ENCODE results near the gene GRID2.

GRID2 gene

DNA sequence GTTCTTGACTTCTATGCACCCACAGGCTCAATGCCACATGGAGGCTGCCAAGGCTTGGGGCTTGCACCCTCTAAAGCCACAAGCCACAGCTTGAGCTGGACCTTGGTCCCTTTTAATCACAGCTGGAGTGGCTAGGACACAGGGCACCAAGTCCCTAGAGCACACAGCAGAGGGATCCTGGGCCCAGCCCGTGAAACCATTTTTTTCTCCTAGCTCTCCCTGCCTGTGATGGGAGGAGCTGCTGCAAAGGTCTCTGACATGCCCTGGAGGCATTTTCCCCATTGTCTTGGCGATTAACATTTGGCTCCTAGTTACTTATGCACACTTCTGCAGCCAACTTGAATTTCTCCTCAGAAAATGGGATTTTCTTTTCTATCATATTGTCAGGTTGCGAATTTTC is 410.9 kb downstream of the GRID2 start:
- no peak for DNase-seq (ENCODE audit: low read depth)

DNA sequence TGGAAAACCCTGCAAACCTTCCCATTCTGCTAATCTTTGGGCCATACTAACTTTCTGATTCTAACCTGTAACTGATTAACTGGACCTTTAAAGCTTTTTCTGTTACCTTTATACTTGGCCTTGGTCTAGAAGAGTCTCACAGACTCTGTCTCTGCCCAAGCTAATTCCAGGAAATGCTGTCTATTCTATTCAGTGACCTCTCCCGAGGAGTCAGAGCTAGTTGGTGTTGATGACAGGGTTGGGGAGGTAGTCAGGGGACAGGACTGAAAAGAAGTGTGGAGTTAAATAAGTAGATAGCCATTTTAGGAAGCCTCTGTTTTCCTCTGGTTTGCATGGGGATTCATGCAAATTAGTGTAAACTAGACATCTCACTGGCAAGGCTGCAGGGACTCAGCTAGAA is 429.5 kb downstream of the GRID2 start:
- DNase-seq (ENCODE audit: low read depth): no peak

DNA sequence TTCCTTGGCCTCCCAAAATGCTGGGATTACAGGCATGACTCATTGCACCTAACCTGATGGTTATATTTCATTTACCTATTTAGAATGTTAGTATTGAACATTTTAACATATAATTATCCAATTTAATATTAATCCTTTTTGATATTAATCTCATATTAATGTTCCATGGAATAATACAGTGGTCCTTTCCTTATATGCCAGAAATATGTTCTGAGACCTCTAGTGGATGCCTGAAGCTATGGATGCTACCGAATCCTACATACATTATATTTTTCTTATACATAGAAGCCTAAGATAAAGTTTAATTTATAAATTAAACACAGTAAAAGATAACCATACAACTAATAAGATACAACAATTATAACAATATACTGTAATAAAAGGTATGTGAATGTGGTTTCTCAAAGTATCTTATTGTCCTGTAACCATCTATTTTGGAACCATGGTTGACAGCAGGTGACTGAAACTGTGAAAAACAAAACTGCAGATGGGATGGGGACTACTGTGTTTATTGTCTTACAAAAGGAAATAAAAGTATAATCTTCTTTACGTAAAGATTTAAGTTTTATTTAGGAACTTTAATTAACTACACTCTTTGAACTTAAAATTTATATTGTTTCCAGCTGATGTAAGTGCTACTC is 431.4 kb downstream of the GRID2 start:
- no peak for DNase-seq (ENCODE audit: low read depth)

DNA sequence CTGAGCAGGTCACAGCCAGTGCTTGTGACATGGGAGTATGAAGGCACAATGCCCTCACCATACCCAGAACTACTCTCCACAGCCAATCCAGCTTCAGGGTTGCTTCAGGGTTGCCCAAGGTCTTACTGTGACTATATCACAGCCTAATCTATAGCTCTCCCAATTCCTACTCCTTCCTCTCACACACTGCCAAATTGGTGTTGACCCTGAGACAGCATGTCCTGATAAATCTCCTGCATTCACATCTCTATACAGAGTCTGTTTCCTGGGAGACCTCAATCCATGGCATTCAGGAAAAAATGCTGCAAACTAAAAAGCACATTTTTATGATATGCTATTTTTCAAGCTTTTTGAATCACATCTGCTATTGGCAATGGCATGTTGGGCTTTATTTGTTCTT is 456.7 kb downstream of the GRID2 start:
- DNase-seq (ENCODE audit: low read depth): no peak

DNA sequence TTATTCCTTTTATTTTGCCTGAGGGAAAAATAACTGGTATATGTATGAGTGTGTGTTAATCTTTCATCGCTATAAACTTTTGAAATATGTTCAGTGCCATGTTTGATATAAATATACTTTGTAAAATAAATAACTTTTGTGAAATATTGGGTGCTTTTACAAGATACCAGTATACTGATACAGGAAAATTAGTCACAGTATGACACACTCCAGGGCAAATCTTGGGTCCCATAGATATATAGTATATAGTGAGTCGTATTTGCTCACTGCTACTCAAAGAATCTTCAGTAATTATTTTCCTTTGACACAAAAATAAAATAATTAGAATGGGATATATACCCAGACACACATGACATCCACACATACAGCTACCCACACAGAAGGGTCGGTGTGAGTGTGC is 472.3 kb downstream of the GRID2 start:
- no peak for DNase-seq (ENCODE audit: low read depth)

DNA sequence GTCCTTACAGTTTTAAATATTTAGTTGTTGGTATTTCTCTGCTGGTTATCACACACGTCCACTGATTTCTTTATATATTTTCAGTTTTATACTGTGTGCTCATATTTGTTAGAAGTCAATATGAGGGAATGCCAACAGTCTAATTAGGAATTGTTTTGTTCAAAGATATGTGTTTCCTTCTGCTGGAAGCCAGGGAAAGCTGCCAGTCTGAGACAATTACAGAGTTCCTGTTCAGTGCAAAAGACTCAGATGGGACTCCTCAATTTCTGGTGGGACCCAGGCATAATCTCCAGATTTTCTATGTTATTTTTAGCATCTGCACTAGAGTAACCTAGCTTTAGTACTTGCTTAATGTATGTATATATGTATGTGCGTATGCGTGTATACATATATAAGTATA is 486.0 kb downstream of the GRID2 start:
- no peak for DNase-seq (ENCODE audit: low read depth)

DNA sequence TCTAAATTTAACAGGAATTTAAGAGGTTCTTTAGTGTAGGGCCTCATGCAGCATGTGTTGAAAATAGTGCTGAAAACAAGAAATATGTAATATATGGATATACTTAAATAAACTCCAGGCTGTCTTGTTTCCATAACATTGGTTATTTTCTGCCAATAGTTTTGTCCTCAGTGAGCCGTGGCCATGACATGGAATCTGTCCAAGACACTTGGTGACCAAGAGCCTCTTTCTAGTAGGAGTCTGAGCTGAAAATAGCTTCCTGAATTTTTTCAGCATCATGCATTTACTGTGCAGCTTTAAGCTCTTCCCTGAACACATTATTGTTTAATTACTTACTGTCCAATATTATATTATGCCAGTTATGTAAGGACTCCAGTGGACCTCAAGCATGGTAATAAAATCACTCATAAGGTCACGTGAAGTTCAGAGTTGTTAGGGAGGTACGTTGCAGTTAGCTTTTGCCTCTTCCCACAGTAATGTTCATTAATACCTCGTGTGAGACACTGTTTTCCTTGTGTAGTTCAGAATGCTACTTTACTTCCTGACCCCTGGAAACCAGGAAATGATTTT is 488.2 kb downstream of the GRID2 start:
- no peak for DNase-seq (ENCODE audit: low read depth)

DNA sequence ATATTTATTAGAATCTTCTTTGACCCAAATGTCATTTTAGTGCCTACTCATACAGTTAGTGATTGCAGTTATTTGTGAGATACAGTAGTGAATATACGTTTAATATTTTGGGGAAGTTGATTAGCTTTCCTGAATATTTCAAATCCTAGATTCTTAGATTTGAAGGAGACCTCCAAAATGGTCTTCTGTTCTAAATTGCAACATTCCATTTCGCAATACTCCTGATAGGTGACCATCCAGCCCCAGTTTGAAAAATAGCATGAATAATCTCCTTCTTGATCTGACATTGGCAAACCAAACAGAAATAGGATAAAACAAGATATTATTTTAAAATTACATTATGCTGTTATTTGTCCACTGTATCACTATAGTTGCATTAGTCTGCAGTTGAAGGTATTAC is 505.6 kb downstream of the GRID2 start:
- no peak for DNase-seq (ENCODE audit: low read depth)

DNA sequence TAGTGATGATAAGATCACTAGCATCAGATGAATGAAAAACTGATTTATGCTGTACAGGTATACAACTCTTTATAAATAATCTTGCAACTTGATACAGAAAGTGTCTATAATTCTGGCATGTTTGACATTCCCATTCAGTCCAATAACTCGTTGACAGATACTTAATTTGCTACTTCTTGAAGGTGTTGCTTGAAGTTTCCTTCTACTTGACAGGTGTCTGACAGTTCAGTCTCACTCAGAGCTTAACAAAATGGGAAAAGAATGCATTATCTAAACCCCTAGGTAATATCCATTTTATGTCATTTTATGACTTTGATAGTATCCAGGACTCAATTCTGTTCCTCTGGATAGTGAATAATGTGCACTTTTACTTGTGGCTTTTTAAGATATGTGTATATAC is 508.9 kb downstream of the GRID2 start:
- no peak for DNase-seq (ENCODE audit: low read depth)

DNA sequence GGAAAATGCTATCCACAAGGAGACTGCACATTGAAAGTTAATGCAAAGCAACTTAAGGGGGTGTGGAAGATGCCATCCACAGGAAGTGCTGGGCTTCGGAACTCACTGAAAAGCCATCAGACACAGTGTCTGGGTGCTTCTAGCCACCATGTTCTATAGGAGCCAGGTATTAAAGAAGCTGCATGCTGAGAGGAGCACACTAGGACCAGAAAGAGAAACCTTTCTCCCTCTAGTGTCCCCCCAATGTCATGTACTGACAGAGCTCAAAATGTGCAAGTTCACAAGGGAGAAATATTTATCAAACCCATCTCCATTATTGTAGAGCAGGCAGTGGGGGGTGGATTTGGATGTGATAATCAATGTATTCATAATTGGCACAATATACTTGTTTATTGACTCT is 510.9 kb downstream of the GRID2 start:
- DNase-seq (ENCODE audit: low read depth): no peak

DNA sequence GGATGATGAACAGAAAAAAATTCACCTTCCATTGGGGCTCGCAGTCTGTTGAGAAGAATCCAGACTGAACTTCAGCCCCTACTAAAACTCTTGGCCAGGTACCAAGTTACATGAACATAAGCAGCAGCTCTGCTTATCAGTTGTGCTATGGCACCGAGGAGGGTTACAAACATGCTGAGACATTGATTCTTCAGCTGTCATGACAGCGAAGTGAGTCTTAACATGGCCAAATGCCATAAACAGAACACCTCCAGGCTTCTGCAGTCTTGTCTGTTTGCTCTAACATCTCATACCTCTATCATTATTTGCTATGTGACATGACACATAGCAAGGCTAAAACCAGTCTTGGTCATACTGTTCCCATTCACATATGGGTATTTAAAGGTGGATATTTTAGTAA is 521.5 kb downstream of the GRID2 start:
- no peak for DNase-seq (ENCODE audit: low read depth)

DNA sequence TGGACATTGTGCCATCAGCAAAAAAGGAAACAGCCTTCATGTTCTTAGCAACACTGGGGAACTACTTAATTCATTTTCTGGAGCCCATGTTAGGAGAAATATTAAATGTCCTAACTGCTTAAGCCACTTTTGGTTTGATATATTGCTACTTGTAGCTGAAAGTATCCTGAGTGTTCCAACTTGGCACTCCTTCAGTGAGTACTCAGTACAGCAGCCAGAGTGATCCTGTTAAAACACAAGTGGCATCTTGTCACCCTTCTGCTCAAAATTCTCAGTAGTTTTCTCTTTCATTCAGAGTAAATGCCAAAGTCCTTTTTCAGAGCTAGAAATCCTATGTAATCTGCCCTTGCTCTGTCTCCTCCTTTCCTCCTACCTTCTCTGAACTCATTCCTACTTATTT is 522.0 kb downstream of the GRID2 start:
- no peak for DNase-seq (ENCODE audit: low read depth)

DNA sequence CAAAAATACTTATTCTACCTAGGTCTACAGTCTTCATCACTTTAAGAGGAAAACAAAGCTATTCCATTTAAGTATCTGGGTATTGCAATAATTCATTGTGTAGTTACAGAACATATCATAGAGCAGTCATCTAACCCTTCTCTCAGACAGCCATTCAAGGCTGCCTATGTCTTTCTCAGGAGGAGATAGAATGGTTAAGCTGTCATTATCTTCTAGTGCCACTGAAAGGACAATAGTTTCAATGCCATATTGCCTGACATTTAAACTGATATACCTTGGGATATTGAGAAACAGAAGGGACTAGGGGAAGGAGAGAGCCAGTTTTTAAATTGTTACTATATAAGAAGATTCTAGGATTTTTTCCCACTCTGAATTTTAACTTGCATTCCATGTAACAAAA is 527.0 kb downstream of the GRID2 start:
- no peak for DNase-seq (ENCODE audit: low read depth)

DNA sequence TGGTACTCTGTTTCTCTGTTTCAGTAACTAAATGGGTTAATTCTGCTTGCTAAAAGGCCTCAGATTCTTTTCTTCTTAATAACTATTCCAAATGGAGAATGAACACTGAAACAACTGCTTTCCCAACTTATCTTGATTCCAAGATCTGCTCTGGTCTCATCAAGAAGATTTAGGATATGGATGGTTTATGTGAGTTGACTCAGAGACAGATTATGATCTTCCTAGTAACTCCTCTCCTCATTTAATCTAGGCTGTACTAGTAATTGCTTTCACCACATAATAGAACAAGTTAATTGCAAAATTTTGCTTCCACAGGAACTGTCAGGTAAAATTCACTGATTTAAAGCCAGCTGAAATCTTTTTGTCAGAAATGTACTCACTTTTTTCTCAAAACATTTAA is 537.1 kb downstream of the GRID2 start:
- no peak for DNase-seq (ENCODE audit: low read depth)

DNA sequence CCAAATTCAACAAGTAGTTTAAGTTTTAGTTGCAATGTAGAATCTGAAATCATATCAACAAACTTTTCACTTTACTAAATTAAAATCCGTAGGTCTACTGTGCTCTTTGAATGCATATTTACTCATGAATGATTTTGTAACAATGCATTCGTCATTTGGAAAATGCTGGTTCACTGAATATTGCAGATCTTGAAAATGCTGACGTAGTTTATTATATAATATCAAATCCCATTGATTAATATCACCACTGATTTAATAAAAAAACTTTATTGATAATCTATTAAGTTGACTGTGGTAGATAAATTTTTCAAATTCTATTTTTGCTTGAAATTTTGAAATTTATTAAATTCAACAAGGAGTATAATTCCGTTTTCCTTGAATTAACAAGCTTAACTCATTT is 540.0 kb downstream of the GRID2 start:
- no peak for DNase-seq (ENCODE audit: low read depth)

DNA sequence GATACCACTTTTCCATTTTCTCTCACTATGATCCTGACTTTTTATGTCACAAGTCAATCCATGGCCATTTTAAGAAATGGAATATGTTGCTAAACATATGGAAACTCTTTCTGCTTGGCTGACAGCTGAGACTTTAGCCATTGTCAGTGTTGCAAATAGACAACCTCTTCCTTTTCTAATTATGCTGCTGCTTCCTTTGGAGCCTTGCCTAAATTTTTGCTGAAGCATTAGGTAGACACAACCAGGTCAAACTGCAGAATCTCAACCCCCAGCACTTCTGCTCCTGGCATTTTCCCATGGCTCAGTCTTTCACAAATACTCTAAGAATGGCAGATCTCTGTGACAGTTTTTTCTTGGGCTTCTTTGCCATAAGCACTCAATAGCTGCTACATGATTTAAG is 543.3 kb downstream of the GRID2 start:
- no peak for DNase-seq (ENCODE audit: low read depth)

DNA sequence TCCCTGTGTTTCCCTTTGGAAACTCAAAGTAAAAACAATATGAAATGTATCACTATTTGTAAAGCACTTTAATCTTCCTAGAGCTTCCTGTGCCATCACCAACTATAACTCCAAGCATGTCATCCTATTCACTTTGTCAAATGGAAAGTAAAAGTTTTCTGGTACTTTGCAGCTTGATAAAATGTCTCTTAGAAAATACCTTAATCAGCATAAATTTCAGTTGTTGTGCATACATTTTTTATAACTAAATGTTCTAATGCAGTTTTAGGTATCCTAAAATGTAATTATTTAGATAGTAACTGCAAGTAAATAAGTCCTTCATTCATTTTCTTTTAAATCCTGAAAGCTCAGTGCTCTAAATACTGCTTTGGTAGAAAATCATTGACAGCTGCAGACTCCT is 558.7 kb downstream of the GRID2 start:
- DNase-seq (ENCODE audit: low read depth): no peak

DNA sequence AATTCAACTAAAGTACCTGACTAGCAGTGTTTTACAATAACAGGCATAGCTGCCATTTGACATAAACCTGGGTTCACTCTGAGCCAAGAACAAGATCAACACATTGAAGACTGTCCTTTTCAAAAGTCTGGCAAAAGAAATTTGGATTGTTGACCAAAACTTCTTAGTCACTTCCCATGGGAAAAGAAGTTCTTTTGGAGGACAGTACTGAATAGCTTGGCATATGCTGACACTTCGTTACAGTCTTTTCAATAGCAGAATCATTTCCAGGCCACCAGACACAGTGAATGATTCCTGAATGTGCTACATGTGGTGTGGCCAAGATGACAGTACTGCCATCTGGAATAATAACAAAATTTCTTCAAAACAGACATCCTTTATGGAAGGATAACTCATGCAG is 560.3 kb downstream of the GRID2 start:
- no peak for DNase-seq (ENCODE audit: low read depth)

DNA sequence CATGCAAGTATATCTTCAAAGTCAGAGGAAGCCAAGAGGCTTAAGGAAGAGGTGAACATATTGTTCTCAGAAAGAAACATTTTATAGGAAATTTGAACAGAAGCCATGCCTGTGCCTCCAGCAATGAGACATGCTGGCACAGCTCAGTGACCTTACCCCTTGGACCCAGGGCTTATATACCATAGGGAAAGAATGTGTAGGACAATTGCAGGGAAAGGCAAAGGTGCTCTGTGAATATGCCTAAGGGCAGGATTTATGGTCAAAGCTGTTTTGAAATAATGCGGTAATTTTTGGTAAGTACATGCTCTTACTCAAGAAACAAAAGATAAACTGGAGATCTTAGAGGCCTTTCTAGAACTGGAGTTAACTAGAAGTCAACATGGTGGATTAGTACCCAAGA is 568.8 kb downstream of the GRID2 start:
- no peak for DNase-seq (ENCODE audit: low read depth)

DNA sequence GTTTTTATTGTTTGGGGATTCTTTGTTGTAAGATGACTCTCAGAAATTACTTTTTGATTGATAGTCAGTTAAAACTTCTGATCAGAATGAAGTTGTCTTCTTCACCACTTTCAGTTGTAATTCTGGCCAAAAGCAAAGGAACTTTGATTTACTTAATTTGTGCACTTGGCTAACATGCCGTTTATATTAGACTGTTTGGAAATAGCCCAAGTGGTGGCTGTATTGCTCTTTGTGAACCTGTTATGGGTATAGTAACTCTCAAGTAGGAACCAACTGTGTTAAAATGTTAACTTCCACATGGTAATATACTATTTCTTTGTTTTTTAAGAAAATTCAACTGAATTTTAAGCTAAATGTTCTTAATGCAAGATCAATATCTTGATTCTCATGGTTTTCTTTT is 581.9 kb downstream of the GRID2 start:
- no peak for DNase-seq (ENCODE audit: low read depth)

DNA sequence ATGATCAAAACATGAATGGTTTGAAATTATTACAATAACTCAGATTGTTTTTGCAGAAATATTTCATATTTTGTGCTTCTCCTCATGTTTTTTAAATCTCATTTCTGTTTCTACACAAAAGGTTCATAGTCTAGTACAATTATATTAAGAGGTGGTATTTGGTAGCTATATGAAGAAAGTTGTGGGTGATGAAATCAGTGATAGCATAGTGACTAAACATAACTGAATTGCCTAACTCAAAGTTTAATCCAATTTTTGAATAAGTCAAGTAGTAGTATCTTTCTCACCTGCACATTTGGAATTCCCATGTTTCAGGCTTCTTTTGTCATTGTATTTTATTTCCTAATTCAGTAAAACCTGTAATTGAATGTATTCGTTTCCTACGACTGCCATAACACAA is 648.7 kb downstream of the GRID2 start:
- no peak for DNase-seq (ENCODE audit: low read depth)

DNA sequence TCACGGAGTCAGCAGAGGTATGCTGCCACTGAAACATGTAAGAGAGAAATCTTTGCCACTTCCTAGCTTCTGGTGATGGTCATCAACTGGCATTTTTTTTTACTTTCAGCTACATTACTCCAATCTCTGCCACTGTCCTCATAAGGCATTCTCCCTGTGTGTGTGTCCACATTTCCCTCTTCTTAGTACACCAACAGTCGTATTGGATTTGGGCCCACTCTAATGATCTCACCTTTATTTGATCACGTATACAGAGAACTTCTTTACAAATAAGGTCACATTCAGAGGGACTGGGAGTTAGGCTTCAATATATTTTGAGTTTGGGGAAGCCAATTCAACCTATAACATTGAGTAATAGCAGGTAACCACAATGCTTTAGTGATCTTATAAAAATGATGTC is 649.1 kb downstream of the GRID2 start:
- DNase-seq (ENCODE audit: low read depth): no peak

DNA sequence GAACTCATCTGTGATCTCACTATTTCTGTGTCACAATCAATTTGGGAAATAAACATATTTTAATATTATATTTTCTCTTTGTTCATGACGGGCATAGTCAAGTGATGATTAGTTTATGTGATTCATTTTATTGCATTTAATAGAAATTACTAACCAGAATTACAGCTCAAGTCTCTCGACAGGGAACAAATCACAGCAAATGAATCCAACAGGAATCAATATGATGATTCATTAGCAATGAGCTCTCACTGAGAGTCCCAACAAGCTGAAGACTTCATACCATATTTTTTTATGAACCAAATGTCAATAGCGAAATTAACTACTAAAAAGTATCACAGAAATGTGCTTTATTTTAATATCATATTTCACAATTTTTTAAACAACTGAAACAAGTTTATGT is 649.7 kb downstream of the GRID2 start:
- no peak for DNase-seq (ENCODE audit: low read depth)

DNA sequence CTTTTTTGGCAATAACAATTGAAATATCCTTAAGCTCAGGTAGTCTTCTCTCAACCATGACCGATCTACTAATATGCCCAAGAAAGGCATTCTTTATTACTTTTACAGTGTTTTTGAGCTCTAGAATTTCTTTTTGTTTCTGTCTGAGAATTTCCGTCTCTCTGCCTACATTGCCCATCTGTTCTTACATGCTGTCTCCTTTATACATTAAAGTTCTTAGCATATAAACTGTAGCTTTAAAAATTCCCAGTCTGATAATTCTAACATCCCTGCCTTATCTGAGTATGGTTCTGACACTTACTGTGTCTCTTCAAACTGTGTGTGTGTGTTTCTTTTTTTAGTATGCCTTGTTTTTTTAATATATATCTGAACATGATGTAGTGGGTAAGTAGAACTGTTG is 658.1 kb downstream of the GRID2 start:
- DNase-seq (ENCODE audit: low read depth): no peak

DNA sequence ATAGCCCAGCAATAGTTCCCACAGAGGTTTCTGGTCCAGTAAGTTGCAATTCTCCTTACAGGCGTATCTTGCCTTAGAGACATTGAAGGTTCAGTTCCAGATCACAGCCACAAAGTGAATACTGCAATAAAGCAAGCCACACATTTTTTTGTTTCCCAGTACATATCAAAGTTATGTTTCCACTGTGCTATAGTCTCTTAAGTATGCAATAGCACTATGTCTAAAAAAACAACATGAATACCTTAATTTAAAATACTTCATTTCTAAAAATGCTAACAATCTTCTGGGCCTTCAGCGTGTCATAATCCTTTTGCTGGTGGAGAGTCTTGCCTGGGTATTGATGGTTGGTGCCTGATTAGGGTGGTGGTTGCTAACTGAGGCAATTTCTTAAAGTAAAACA is 659.1 kb downstream of the GRID2 start:
- DNase-seq (ENCODE audit: low read depth): no peak

All from stimulated activated CD4-positive, alpha-beta T cell treated with anti-CD3 and anti-CD28 coated beads, Interleukin-2, amount 100 ng/mL, for 4 hours (primary cell).